ENCODE data around the gene BANF2.

GRCh38 chr20:17659801-17660200, 40.0 kb upstream of the BANF2 start:
- TF ChIP-seq EP300 (conservative IDR thresholded peaks at IDR 0.05; ENCODE audit: poor library complexity, severe bottlenecking) (no peak), CTCF (IDR thresholded peaks at IDR 0.05; ENCODE audit: poor library complexity, severe bottlenecking) (no peak), EZH2 (IDR thresholded peaks at IDR 0.05; ENCODE audit: borderline replicate concordance, insufficient read depth, low read length, poor library complexity, severe bottlenecking) (no peak), POLR2AphosphoS5 (IDR thresholded peaks at IDR 0.05) (no peak), TAF1 (IDR thresholded peaks at IDR 0.05; ENCODE audit: low read depth) (no peak), SMC3 (conservative IDR thresholded peaks at IDR 0.05; ENCODE audit: poor library complexity) (no peak), RAD21 (conservative IDR thresholded peaks at IDR 0.05) (no peak), REST (IDR thresholded peaks at IDR 0.05; ENCODE audit: borderline replicate concordance) (no peak)

All from neural cell (in vitro differentiated cells).